HG03354 (cell line): ENCODE measurements around the gene OXCT1.
"Not testable (repeated sequence)": the region's sequence is repeated elsewhere in the genome, so short reads cannot be mapped to it uniquely, and the experiment has no call there.

Source experiments
- ATAC-seq: cut with Tn5 transposase; IDR thresholded peaks from one replicate; pipeline ENCODE4 v1.9.1; 2021; ENCODE audit warnings: mild to moderate bottlenecking; ENCODE audit not compliant: unreplicated experiment, poor library complexity, severe bottlenecking

OXCT1 gene

GRCh38 chr5:41834506-41834905 lies 35.7 kb downstream of the OXCT1 start:
- no peak for ATAC-seq

DNA sequence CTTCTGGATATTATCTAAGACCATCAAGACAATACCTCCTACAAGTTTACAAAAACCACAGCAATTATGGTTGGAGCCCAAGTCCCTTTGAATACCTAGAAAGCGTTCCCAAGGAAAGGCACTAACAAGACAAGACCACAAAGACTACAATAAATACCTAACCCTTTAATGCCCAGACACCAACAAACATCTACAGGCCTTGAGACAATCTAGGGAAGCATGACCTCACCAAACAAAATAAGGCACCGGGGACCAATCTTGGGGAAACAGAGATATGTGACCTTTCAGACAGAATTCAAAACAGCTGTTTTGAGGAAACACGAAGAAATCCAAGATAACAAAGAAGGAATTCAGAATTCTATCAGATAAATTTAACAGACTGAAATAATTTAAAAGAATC lies 37.8 kb downstream of the OXCT1 start:
- ATAC-seq, result no peak

GRCh38 chr5:41831155-41831554 lies 39.1 kb downstream of the OXCT1 start:
- ATAC-seq, result no peak

DNA sequence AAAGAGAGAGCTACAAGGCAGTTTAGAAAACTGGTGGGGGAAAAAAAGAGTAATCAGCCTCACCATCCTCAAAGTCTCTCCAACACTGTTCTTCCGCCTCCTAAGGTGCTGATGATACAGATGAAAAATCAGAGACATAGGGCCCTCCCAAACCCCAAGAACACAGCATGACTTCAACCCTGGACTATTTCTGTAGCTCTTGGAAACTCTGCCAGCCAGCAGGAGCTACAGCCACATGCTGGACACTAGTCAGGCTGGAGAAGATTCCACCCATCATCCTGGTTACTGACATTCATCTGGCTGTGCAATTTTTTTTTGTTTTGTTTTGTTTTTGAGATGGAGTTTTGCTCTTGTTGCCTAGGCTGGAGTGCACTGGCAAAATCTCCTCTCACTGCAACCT lies 42.4 kb downstream of the OXCT1 start:
- ATAC-seq, result no peak

DNA sequence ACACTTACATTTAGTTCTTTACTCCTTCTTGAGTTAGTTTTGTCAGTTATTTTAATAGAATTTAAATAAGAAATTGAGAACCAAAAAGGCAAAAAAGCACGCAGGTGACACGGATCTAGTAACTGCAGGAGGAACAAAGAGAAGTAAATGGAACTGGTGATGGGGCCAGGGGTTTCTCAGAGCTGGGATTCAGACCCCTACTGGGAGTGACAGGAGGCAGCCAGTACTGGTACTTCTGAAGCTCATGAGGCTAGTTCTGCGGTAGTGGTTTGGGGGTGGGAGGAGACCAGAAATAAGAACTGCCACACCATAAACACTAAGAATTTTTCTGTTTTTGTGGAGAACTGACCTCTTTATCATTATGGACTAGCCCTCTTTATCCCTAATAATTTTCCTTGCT lies 48.2 kb downstream of the OXCT1 start:
- ATAC-seq, result no peak

DNA sequence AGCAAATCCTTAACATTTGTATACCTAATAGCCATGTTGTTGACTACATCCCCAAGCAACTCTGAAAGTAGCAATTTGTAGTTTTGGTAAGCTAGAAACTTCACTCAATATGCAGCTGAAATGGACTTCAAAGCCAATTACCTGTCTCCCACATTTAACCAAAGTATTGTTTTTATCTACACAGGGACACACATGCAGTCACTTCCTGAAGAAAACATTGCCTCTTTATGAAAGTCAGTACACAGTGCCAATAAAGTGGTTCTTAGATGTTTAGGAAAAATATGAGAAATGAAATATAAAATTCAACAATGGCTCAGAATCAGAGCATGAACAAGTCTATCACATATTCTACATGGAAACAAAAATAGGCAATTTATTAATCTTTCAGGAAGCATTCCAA lies 49.2 kb downstream of the OXCT1 start:
- no peak for ATAC-seq

DNA sequence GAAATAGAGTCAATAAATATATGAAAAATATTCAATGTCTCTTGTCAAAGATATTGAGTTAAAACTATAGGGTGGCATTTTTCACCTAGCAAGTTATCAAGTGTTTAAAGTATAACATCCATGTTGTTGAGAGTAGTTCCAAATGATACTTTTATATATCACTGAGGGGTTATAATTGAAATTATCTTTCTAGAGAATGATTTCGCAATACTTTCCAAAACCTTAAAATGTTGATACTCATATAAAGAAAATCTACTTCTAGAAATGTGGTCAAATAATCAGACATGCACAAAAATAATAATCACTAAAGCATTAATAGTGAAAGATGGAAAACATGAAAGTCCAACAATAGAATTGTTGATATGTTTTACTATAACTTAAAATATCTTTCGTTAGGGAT lies 50.1 kb downstream of the OXCT1 start:
- ATAC-seq, result no peak

DNA sequence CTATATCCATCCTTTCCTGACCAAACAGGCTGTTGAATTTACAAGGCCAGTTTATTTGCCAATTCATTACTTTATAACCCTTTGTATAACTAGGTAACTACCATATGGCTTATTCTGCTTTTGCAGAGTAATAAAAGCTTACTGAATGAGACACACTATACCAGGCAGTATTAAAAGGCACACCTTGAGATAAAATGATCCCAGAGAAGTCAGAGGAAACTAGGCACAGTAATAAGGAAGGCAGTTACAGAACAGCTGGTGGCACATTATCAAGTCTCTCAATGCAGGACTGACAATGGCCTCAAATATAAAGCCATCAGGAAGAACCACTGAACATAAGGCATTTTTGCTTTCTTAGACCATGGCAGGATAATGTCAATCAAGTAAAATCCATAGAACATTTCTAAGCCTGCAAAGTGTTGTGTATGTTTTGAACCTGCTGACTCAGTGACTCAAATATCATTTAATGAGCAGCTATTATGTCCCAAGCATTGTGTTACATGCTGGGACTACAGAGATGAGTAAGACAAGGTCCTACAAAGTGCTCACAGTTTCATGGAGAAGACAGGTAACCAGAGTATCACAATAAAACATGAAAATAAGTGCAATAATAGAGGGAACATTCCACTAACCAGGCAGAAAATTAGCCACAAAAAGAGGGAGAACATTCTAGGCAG lies 52.5 kb downstream of the OXCT1 start:
- no peak for ATAC-seq

GRCh38 chr5:41815663-41816229 lies 54.5 kb downstream of the OXCT1 start:
- ATAC-seq, result no peak

DNA sequence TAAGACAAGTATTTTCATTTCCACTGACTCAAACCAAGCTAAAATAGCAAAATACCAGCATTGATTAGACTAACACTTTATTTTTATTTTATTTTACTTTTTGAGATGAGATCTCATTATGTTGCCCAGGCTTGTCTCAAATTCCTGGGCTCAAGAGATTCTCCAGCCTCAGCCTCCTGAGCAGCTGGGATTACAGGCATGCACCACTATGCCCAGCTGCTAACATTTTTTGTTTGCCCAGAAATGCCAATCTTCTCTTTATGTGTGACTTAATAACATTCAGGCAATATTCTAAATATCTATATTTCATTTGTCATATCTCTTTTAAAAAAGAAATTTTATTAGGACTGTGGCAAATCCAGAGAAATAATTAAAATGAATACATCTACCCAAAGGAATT lies 55.0 kb downstream of the OXCT1 start:
- no peak for ATAC-seq

DNA sequence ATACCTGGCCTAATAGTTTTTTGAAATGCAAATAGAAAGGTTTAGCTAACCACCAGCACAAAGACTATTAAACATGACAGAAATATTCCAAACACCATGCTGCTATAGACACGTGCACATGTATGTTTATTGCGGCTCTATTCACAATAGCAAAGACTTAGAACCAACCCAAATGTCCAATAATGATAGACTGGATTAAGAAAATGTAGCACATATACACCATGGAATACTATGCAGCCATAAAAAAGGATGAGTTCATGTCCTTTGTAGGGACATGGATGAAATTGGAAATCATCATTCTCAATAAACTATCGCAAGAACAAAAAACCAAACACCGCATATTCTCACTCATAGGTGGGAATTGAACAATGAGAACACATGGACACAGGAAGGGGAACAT lies 55.9 kb downstream of the OXCT1 start:
- not testable (repeated sequence) for ATAC-seq

DNA sequence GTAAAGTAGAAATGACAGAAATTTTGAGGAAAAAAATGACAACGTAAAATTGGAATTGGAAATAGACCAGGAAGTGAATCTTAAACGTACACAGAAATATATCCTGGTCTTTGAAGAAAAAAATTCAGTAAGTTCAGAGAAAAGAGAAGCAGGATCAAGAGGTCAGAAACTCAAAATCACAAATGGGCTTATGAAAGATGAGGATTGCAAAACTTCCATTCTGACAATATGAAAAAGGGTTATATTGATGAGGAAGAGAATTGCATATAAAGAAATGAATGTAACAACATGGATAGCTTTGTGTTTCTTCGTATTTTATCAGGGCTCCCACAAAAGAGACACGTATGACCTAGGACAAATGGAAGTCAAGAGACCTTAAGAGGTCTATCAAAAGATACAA lies 58.1 kb downstream of the OXCT1 start:
- no peak for ATAC-seq

DNA sequence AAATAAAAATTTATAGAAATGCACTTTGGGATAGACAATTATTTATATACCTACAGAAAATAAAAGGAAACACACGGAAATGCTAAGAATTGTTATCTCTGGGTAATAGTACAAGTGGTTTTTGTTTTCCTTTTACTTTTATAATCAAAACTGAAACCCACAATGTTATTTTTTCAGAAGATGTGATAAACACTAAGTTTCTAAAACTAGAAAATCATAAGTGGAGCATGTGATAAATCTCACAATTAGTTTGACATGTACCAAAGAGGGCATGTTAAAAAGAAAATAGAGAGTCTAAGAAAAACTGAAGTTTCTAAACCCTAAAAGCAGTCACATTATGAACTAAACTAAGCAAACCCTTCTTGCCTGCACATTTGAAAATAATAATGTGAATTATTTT lies 61.1 kb downstream of the OXCT1 start:
- ATAC-seq, result peak; percentile 67

DNA sequence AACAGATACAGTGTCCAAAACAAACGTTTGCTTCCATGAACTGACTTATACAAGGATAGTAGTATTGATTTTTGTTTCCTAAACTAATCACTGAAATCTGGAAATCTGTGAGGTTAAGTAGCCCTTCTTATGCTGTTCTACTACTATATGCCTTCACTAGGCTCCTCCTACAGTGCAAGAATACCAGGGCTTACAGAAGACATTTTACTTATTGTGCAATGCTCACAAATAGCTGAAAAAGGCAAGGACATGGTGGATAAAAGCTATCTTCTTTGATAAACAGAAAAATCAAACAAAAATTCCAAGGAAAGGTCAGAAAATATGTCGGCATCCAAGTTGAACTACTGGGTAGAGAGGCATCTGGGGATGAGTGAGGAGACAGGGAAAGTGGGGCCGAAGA lies 61.9 kb downstream of the OXCT1 start:
- no peak for ATAC-seq

- ATAC-seq, result no peak
Observed at GRCh38 chr5:41797662-41798061, 72.6 kb downstream of the OXCT1 start.

GRCh38 chr5:41796061-41796460 lies 74.2 kb downstream of the OXCT1 start:
- ATAC-seq, result no peak

DNA sequence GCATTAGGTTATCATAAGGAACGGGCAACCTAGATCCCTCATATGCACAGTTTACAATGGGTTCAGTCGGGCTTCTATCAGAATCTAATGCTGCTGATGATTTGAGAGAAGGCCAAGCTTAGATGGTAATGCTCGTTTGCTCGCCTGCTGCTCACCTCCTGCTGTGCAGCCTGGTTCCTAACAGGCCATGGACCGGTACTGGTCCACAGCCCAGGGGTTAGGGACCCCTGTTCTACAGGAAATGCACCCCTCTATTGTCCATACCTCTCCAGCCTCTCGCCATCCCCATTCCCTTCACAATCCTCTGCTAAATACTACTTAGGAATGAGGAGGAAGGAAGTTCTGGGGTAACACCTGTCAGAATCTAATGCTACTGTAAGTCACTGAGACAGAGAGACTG lies 75.1 kb downstream of the OXCT1 start:
- ATAC-seq, result no peak

GRCh38 chr5:41794471-41794870 lies 75.8 kb downstream of the OXCT1 start:
- ATAC-seq, result no peak

DNA sequence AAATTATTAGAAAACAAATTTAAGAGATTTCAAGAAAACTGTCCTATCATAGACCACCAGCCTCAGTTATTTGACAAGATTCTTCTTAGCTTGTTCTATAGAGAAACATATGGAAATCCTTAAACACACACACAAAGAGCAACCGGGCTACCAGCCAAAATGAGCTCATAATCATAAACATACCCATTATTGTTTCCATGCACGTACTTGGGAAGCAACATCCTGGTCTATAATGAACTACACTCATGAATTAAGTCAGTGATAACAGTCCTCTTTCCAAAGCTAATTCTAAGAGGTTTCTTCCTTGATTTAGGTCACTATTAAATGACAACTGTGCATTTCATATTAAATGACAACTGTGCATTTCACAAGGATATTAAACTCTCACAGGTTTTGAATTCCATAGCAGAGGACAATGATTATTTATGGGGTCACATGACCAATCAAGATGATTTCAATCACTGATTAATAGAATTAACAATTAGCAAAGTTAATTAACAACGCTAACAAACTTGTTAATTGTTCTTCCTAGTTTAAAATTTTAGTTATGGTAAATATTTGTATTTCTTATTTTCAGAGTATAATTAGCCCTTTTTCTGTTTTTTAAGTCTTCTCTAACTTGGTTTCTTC lies 77.0 kb downstream of the OXCT1 start:
- no peak for ATAC-seq

GRCh38 chr5:41790038-41790776 lies 80.0 kb downstream of the OXCT1 start:
- no peak for ATAC-seq

GRCh38 chr5:41789434-41789833 lies 80.8 kb downstream of the OXCT1 start:
- ATAC-seq, result no peak
